Measurements from ENCODE around the gene KCNQ5. TPM values are rescaled to one million over a fixed set of nuclear protein-coding genes. Genes with fewer than 3 reads are reported as not detected.

Gene KCNQ5
- total RNA-seq, 4 donors from 2014 or later = 0.14 to 1.2 (median 0.48) TPM; not detected in 1

- in situ Hi-C loops (cut with MboI; ENCODE audit: low pct_ligation_motif_present in 1 of 4, low pct_unique_long_range_greater_than_20kb in 1 of 4, low sequenced_read_pairs in 3 of 4) (loop anchor here (10.0 to 25.0 kb wide), 4 partner anchors 494 to 719 kb away; partner anchors contain the start of gene KCNQ5 (in 1 of the 4)), intact Hi-C loops (cut with DNase I; ENCODE audit: low total_unique reads) (loop anchor here (10.0 kb wide), 1 partner anchor 717 kb away; no protein-coding TSS in a partner anchor)
- H3K27ac ChIP-seq = no peak overlapping the region
- no peak for DNase-seq
- H3K4me3 ChIP-seq = no peak overlapping the region
- no peaks in the 10 kb centered on the region for H3K4me1 ChIP-seq
- no peaks in the 10 kb centered on the region for H3K27me3 ChIP-seq
- TF ChIP-seq POLR2A (IDR thresholded peaks at IDR 0.05) = no peak
- no peak for TF ChIP-seq CTCF (IDR thresholded peaks at IDR 0.05)
- TF ChIP-seq EP300 (IDR thresholded peaks at IDR 0.05; ENCODE audit: low read depth) = no peak
- TF ChIP-seq POLR2AphosphoS5 (IDR thresholded peaks at IDR 0.05) = no peak
- H3K36me3 ChIP-seq = no peaks in the 10 kb centered on the region
- 48% methylated on average over 4 of the region's 4 CpGs; no CpG with 5 or more reads in 1 of the 2 donors for WGBS, 2 donors (ENCODE audit: low coverage in 1 of 2)
- H3K9me3 ChIP-seq = no peaks in the 10 kb centered on the region
Measured at GRCh38 chr6:73131706-73132105, 509.8 kb downstream of the KCNQ5 start.

GRCh38 chr6:73134588-73134987 lies 512.7 kb downstream of the KCNQ5 start:
- no peaks in the 10 kb centered on the region for H3K4me1 ChIP-seq
- TF ChIP-seq POLR2A (IDR thresholded peaks at IDR 0.05) (no peak), CTCF (IDR thresholded peaks at IDR 0.05) (peak in 2 of 5 experiments; percentile 5 to 16)
- H3K27ac ChIP-seq = no peak overlapping the region
- DNase-seq = peak; percentile 23
- 73% methylated on average over 11 of the region's 11 CpGs; no CpG with 5 or more reads in 1 of the 2 donors for WGBS, 2 donors (ENCODE audit: low coverage in 1 of 2)
- intact Hi-C loops (cut with DNase I; ENCODE audit: low total_unique reads) = loop anchor here (10.0 kb wide), 1 partner anchor 720 kb away; no protein-coding TSS in a partner anchor
- H3K9me3 ChIP-seq = no peaks in the 10 kb centered on the region
- H3K27me3 ChIP-seq = no peaks in the 10 kb centered on the region
- no peak overlapping the region for H3K4me3 ChIP-seq
- H3K36me3 ChIP-seq = no peaks in the 10 kb centered on the region
- in situ Hi-C loops (cut with MboI; ENCODE audit: low pct_ligation_motif_present in 1 of 4, low pct_unique_long_range_greater_than_20kb in 1 of 4, low sequenced_read_pairs in 3 of 4) = loop anchor here (10.0 to 25.0 kb wide), 4 partner anchors 497 to 722 kb away; partner anchors contain the start of gene KCNQ5 (in 1 of the 4)

- TF ChIP-seq POLR2A (IDR thresholded peaks at IDR 0.05) = no peak
- no peak for TF ChIP-seq EP300 (IDR thresholded peaks at IDR 0.05; ENCODE audit: low read depth)
- TF ChIP-seq POLR2AphosphoS5 (IDR thresholded peaks at IDR 0.05) = no peak
- no peak for TF ChIP-seq CTCF (IDR thresholded peaks at IDR 0.05)
- intact Hi-C loops (cut with DNase I; ENCODE audit: low total_unique reads) = loop anchor here (10.0 kb wide), 1 partner anchor 725 kb away; no protein-coding TSS in a partner anchor
- Histone ChIP-seq H3K36me3 (no peaks in the 10 kb centered on the region), H3K27ac (no peak overlapping the region), H3K4me1 (no peaks in the 10 kb centered on the region), H3K4me3 (no peak overlapping the region), H3K27me3 (no peaks in the 10 kb centered on the region), H3K9me3 (no peaks in the 10 kb centered on the region)
- DNase-seq = no peak
- in situ Hi-C loops (cut with MboI; ENCODE audit: low pct_ligation_motif_present in 1 of 4, low pct_unique_long_range_greater_than_20kb in 1 of 4, low sequenced_read_pairs in 3 of 4) = loop anchor here (10.0 to 25.0 kb wide), 4 partner anchors 503 to 728 kb away; partner anchors contain the start of gene KCNQ5 (in 1 of the 4)
- WGBS, 2 donors (ENCODE audit: low coverage in 1 of 2) = 78 to 89% methylated on average over 2 to 3 of the region's 3 CpGs
Measured at GRCh38 chr6:73139681-73140383, 518.0 kb downstream of the KCNQ5 start.

- H3K9me3 ChIP-seq = no peaks in the 10 kb centered on the region
- TF ChIP-seq CTCF (IDR thresholded peaks at IDR 0.05) = no peak
- TF ChIP-seq POLR2AphosphoS5 (IDR thresholded peaks at IDR 0.05) = no peak
- no peak for TF ChIP-seq EP300 (IDR thresholded peaks at IDR 0.05; ENCODE audit: low read depth)
- no peak for TF ChIP-seq POLR2A (IDR thresholded peaks at IDR 0.05)
- H3K27ac ChIP-seq = no peak overlapping the region
- in situ Hi-C loops (cut with MboI; ENCODE audit: low pct_ligation_motif_present in 1 of 4, low pct_unique_long_range_greater_than_20kb in 1 of 4, low sequenced_read_pairs in 3 of 4) = loop anchor here in 3 of 4 donors (25.0 kb wide), 3 partner anchors 506 to 731 kb away; partner anchors contain the start of gene KCNQ5 (in 1 of the 3)
- intact Hi-C loops (cut with DNase I; ENCODE audit: low total_unique reads) = no loop called here
- H3K36me3 ChIP-seq = no peaks in the 10 kb centered on the region
- no peaks in the 10 kb centered on the region for H3K4me1 ChIP-seq
- H3K27me3 ChIP-seq = no peaks in the 10 kb centered on the region
- 82 to 85% methylated on average over 3 to 4 of the region's 4 CpGs for WGBS, 2 donors (ENCODE audit: low coverage in 1 of 2)
- no peak for DNase-seq
- no peak overlapping the region for H3K4me3 ChIP-seq
Measured at GRCh38 chr6:73143551-73143950, 521.7 kb downstream of the KCNQ5 start.

Data from transverse colon (tissue), 4 donors.